ENCODE measurements around the gene SMOC2. TPM values are rescaled to one million over a fixed set of nuclear protein-coding genes. Genes with fewer than 3 reads are reported as not detected.

SMOC2 gene
- total and polyA plus RNA-seq, 12 donors, result 6.6 to 39.1 (median 17.6) TPM

- Histone ChIP-seq H3K4me1 (peaks cover 5 to 29% (median 23%) of the 10 kb centered on the region in 9 donors), H3K36me3 (no peaks in the 10 kb centered on the region), H3K4me3 (no peak overlapping the region), H3K9me3 (no peaks in the 10 kb centered on the region), H3K27ac (peak overlapping the region in 1 of 10 donors; percentile 40), H3K27me3 (no peaks in the 10 kb centered on the region)
- TF ChIP-seq, protein P1, sequence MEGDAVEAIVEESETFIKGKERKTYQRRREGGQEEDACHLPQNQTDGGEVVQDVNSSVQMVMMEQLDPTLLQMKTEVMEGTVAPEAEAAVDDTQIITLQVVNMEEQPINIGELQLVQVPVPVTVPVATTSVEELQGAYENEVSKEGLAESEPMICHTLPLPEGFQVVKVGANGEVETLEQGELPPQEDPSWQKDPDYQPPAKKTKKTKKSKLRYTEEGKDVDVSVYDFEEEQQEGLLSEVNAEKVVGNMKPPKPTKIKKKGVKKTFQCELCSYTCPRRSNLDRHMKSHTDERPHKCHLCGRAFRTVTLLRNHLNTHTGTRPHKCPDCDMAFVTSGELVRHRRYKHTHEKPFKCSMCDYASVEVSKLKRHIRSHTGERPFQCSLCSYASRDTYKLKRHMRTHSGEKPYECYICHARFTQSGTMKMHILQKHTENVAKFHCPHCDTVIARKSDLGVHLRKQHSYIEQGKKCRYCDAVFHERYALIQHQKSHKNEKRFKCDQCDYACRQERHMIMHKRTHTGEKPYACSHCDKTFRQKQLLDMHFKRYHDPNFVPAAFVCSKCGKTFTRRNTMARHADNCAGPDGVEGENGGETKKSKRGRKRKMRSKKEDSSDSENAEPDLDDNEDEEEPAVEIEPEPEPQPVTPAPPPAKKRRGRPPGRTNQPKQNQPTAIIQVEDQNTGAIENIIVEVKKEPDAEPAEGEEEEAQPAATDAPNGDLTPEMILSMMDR (IDR thresholded peaks at IDR 0.05), result no peak
- WGBS, 2 donors, result 76 to 79% methylated on average over 13 of the region's 13 CpGs
- intact Hi-C loops (cut with DNase I), result no loop called here
- no peak for DNase-seq
- peak in 2 of 8 donors; percentile 10 to 56 for ATAC-seq
These were observed 83.6 kb downstream of the SMOC2 start for GRCh38 chr6:168524571-168525001.

DNA sequence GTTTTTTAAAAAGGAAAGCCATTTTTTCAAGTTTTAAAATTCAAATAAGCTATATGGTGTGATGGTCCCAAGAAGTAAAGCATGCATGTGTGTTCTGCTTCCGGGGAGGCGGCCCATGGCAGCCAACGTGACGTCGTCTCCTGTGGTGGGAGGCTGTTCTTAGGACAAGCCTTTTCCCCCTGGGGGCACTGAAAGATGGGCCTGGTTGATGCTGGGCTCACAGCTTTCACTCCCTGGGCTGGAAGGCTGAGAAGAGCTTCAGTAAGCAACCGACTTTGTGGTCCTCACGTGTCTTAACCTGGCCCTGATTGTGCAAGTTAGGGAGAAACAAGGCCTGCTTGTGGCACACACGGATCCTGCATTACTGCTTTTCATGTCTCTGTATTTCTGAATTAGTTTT is 84.1 kb downstream of the SMOC2 start:
- Histone ChIP-seq H3K4me1 (peaks cover 5 to 29% (median 23%) of the 10 kb centered on the region in 9 donors), H3K9me3 (no peaks in the 10 kb centered on the region), H3K27ac (peak overlapping the region in 1 of 10 donors; percentile 40), H3K4me3 (no peak overlapping the region), H3K36me3 (no peaks in the 10 kb centered on the region), H3K27me3 (no peaks in the 10 kb centered on the region)
- TF ChIP-seq, protein P1 (IDR thresholded peaks at IDR 0.05), result no peak
- ATAC-seq, result peak in 1 of 8 donors; percentile 10
- 81 to 86% methylated on average over 8 of the region's 8 CpGs for WGBS, 2 donors
- intact Hi-C loops (cut with DNase I), result no loop called here
- DNase-seq, result no peak

DNA sequence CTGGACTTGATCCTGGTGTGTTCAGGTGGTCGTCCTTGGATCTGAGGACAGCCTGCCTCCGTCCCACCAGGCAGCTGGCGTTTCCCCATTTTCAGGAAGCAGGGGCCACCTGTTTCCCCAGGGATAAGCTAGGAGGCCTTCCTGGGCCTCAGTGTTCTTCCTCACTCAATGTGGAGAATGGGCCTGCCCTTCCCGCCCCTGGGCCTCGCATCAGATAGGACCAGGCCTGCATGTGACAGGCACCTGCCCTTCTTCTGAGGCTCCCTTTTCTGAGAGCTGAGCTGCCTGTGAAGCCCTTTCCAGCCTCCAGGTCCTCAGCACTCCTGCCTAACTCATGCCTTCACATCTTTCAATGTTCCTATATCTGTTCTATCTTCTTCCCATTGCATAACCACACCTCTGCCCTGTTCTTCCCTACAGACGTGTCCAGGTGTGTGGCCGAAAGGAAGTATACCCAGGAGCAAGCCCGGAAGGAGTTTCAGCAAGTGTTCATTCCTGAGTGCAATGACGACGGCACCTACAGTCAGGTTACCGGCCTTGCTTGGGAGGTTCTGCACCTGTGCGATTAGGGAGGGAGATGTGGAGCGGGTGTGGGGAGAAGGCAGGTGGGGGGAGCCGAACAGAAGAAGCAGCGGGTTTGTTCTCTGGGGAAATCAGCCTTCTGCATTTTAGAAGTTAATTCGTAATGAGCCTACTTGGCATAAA is 85.1 kb downstream of the SMOC2 start:
- WGBS, 2 donors, result 84 to 85% methylated on average over 16 of the region's 16 CpGs
- TF ChIP-seq, protein P1 (IDR thresholded peaks at IDR 0.05), result no peak
- intact Hi-C loops (cut with DNase I), result loop anchor here in 1 of 10 donors (2.0 kb wide), 1 partner anchor 29 kb away; no protein-coding TSS in a partner anchor
- H3K27ac ChIP-seq, result peak overlapping the region in 5 of 10 donors; percentile 36 to 68 (median 64)
- DNase-seq (no peak), ATAC-seq (no peak)
- H3K4me1 ChIP-seq, result peaks cover 5 to 29% (median 23%) of the 10 kb centered on the region in 9 donors
- H3K9me3 ChIP-seq, result no peaks in the 10 kb centered on the region
- H3K27me3 ChIP-seq, result no peaks in the 10 kb centered on the region
- H3K4me3 ChIP-seq, result no peak overlapping the region
- H3K36me3 ChIP-seq, result no peaks in the 10 kb centered on the region

GRCh38 chr6:168526841-168527281 is 85.9 kb downstream of the SMOC2 start:
- Histone ChIP-seq H3K36me3 (no peaks in the 10 kb centered on the region), H3K4me3 (no peak overlapping the region), H3K4me1 (peaks cover 5 to 29% (median 23%) of the 10 kb centered on the region in 9 donors), H3K27ac (peak overlapping the region in 9 of 10 donors; percentile 34 to 68 (median 60)), H3K9me3 (no peaks in the 10 kb centered on the region), H3K27me3 (no peaks in the 10 kb centered on the region)
- ATAC-seq (peak; percentile 56 to 97 (median 84)), DNase-seq (peak; percentile 28 to 50)
- TF ChIP-seq, protein P1 (IDR thresholded peaks at IDR 0.05), result no peak
- 16 to 26% methylated on average over 8 of the region's 8 CpGs for WGBS, 2 donors
- intact Hi-C loops (cut with DNase I), result loop anchor here in 1 of 10 donors (2.0 kb wide), 1 partner anchor 28 kb away; no protein-coding TSS in a partner anchor
